HCT116 (cell line): ENCODE measurements around the gene CADM3. TPM values are rescaled to one million over a fixed set of nuclear protein-coding genes. Genes with fewer than 3 reads are reported as not detected.

Source experiments
- ATAC-seq: fragments of 200-7000 bp; cut with Tn5 transposase; 2 replicates; pipeline ENCODE4 v1.9.1; 2020; ENCODE audit warnings: mild to moderate bottlenecking, moderate library complexity
- BruUV-seq: library from RNA; stranded (reverse); fragments of 400-500 nt; replicated peaks from 2 replicates; lab custom pipeline; 2021; lab: Mats Ljungman, UMichigan
- CTCF ChIA-PET: fragments of 300-600 bp; sonication (Branson Sonifier 250); formaldehyde crosslinking; loops from one replicate; lab custom pipeline; 2021; ENCODE audit warnings: antibody characterized with exemption; lab: Charles Lee
- POLR2A ChIA-PET: fragments of 300-600, 350-600 bp; sonication (Branson Sonifier 250); formaldehyde crosslinking; loops from one replicate; lab custom pipeline; 2021; ENCODE audit warnings: antibody characterized with exemption; lab: Charles Lee
- RAD21 ChIA-PET, 2 experiments: fragments of 300-600 bp; sonication (Branson Sonifier 250); formaldehyde crosslinking; loops; one replicate each; lab custom pipeline; 2023; ENCODE audit warnings: low total read pairs in 2 of 2; ENCODE audit not compliant: uncharacterized antibody in 2 of 2, unreplicated experiment in 2 of 2, low non-redundant PET in 1 of 2; lab: Charles Lee
- DNase-seq: peaks from one replicate; pipeline ENCODE4 v3.0.0-alpha.2; 2010; ENCODE audit warnings: low read depth, low spot score
- H2AFZ ChIP-seq: fragments of 200-600 bp; shearing (Covaris generic), sonication (generic); 2 replicates; pipeline ENCODE4 v1.6.1; 2017; ENCODE audit warnings: low read depth, mixed run types, mixed read lengths, antibody characterized with exemption, low read length; ENCODE audit not compliant: poor library complexity, severe bottlenecking
- H3K27ac ChIP-seq: 2 replicates; pipeline ENCODE4 v1.5.1; 2012; ENCODE audit warnings: low read depth, low read length
- H3K27me3 ChIP-seq: fragments of 200-600 bp; sonication (generic); 2 replicates; pipeline ENCODE4 v1.6.1; 2016; ENCODE audit warnings: mixed run types, low read length, mixed read lengths; ENCODE audit not compliant: insufficient read depth
- H3K36me3 ChIP-seq, 2 experiments: fragments of 200-500 bp in 1 of 2; fragments of 200-600 bp in 1 of 2; sonication (Bioruptor generic) in 1 of 2; sonication (generic) in 1 of 2; 2 replicates each; pipeline versions ENCODE4 v1.5.1 to v1.6.1; 2014 to 2016; ENCODE audit warnings: low read length in 2 of 2, inconsistent platforms in 1 of 2, mixed read lengths in 1 of 2, mixed run types in 1 of 2; ENCODE audit not compliant: insufficient read depth in 2 of 2, control insufficient read depth in 1 of 2
- H3K4me1 ChIP-seq, 2 experiments: fragments of 200-600 bp in 1 of 2; sonication (generic) in 1 of 2; 2 replicates each; pipeline versions ENCODE4 v1.5.1 to v1.6.1; 2012 to 2017; ENCODE audit warnings: low read length in 2 of 2, inconsistent platforms in 1 of 2, mild to moderate bottlenecking in 1 of 2, mixed read lengths in 1 of 2, mixed run types in 1 of 2, moderate library complexity in 1 of 2; ENCODE audit not compliant: insufficient read depth in 2 of 2, control insufficient read depth in 1 of 2
- H3K4me2 ChIP-seq: fragments of 200-600 bp; sonication (generic); 2 replicates; pipeline ENCODE4 v1.6.1; 2017; ENCODE audit warnings: mixed run types, low read length, mixed read lengths
- H3K4me3 ChIP-seq, 2 experiments: fragments of 200-600 bp in 1 of 2; sonication (generic) in 1 of 2; replicated peaks in 1 of 2; 2 replicates each; pipeline ENCODE4 v1.5.1; 2011 to 2016; ENCODE audit warnings: low read length in 2 of 2, control low read depth in 1 of 2, low read depth in 1 of 2, mild to moderate bottlenecking in 1 of 2, mixed read lengths in 1 of 2, mixed run types in 1 of 2
- H3K79me2 ChIP-seq: fragments of 200-600 bp; sonication (generic); 2 replicates; pipeline ENCODE4 v1.6.1; 2017; ENCODE audit warnings: mild to moderate bottlenecking, mixed run types, low read length, moderate library complexity, mixed read lengths; ENCODE audit not compliant: insufficient read depth
- H3K9ac ChIP-seq: fragments of 200-600 bp; sonication (generic); 2 replicates; pipeline ENCODE4 v1.6.1; 2016; ENCODE audit warnings: low read length, mixed read lengths
- H3K9me2 ChIP-seq: fragments of 200-600 bp; sonication (generic), shearing (Covaris generic); 2 replicates; pipeline ENCODE4 v1.6.1; 2017; ENCODE audit warnings: mixed run types, mild to moderate bottlenecking, moderate library complexity; ENCODE audit not compliant: insufficient read depth
- H3K9me3 ChIP-seq, 2 experiments: fragments of 200-500 bp in 1 of 2; fragments of 200-600 bp in 1 of 2; sonication (Bioruptor generic) in 1 of 2; sonication (generic) in 1 of 2; 2 replicates each; pipeline ENCODE4 v1.6.1; 2014 to 2017; ENCODE audit warnings: low read length in 2 of 2, mixed read lengths in 2 of 2, inconsistent platforms in 1 of 2, low read depth in 1 of 2, mild to moderate bottlenecking in 1 of 2, mixed run types in 1 of 2, moderate library complexity in 1 of 2; ENCODE audit not compliant: control insufficient read depth in 1 of 2, insufficient read depth in 1 of 2
- H4K20me1 ChIP-seq: fragments of 200-600 bp; sonication (generic), shearing (Covaris generic); 2 replicates; pipeline ENCODE4 v1.6.1; 2017; ENCODE audit warnings: mixed run types, mild to moderate bottlenecking, moderate library complexity; ENCODE audit not compliant: insufficient read depth
- ATF3 ChIP-seq: IDR thresholded peaks from 2 replicates; pipeline ENCODE4 v1.6.1; 2012
- CBX3 ChIP-seq: IDR thresholded peaks from 2 replicates; pipeline ENCODE4 v1.6.1; 2012; ENCODE audit warnings: low read depth
- CEBPB ChIP-seq: IDR thresholded peaks from 2 replicates; pipeline ENCODE4 v1.6.1; 2012; ENCODE audit warnings: low read depth
- EGR1 ChIP-seq: IDR thresholded peaks from 2 replicates; pipeline ENCODE4 v1.6.1; 2012; ENCODE audit warnings: low read depth
- ELF1 ChIP-seq: IDR thresholded peaks from 2 replicates; pipeline ENCODE4 v1.6.1; 2012; ENCODE audit warnings: low read depth, borderline replicate concordance
- EZH2phosphoT487 ChIP-seq: fragments of 200-600 bp; IDR thresholded peaks from 2 replicates; pipeline ENCODE4 v1.6.1; 2018; ENCODE audit warnings: antibody characterized with exemption, borderline replicate concordance
- FOSL1 ChIP-seq: IDR thresholded peaks from 2 replicates; pipeline ENCODE4 v1.6.1; 2012; ENCODE audit warnings: low read depth
- MAX ChIP-seq: IDR thresholded peaks from 2 replicates; pipeline ENCODE4 v1.6.1; 2012
- POLR2A ChIP-seq: IDR thresholded peaks from 2 replicates; pipeline ENCODE4 v1.7.0; 2011; ENCODE audit warnings: borderline replicate concordance; ENCODE audit not compliant: insufficient read depth, insufficient read length; ENCODE audit errors: extremely low read depth
- RAD21 ChIP-seq: IDR thresholded peaks from 2 replicates; pipeline ENCODE4 v1.6.1; 2012; ENCODE audit warnings: low read depth, mild to moderate bottlenecking
- SIN3A ChIP-seq: IDR thresholded peaks from 2 replicates; pipeline ENCODE4 v1.6.1; 2012; ENCODE audit warnings: low read depth
- SP1 ChIP-seq: IDR thresholded peaks from 2 replicates; pipeline ENCODE4 v1.6.1; 2012; ENCODE audit warnings: low read depth
- TCF7L2 ChIP-seq: IDR thresholded peaks from 2 replicates; pipeline ENCODE4 v1.7.0; 2011; ENCODE audit warnings: borderline replicate concordance, inconsistent platforms; ENCODE audit not compliant: insufficient read depth, insufficient read length; ENCODE audit errors: extremely low read depth
- YY1 ChIP-seq: IDR thresholded peaks from 2 replicates; pipeline ENCODE4 v1.6.1; 2011; ENCODE audit warnings: low read length, low read depth, moderate library complexity, mild to moderate bottlenecking; ENCODE audit not compliant: insufficient replicate concordance; ENCODE audit errors: extremely low read depth
- ZBTB33 ChIP-seq: IDR thresholded peaks from 2 replicates; pipeline ENCODE4 v1.6.1; 2011; ENCODE audit warnings: mild to moderate bottlenecking, low read length, moderate library complexity; ENCODE audit not compliant: insufficient replicate concordance; ENCODE audit errors: extremely low read depth
- ZFX ChIP-seq: fragments of 450-650 bp; IDR thresholded peaks from 2 replicates; pipeline ENCODE4 v1.6.1; 2017
- ZNF274 ChIP-seq: fragments of 200-500 bp; sonication (Bioruptor generic); IDR thresholded peaks from 2 replicates; pipeline ENCODE4 v1.6.1; 2014; ENCODE audit warnings: mild to moderate bottlenecking, low read depth, low read length, inconsistent platforms
- intact Hi-C: fragments of 100-400 bp; cut with micrococcal nuclease; formaldehyde crosslinking; loops from 2 replicates; pipeline ENCODE4 v1.10.0; 2022
- total RNA-seq: library from RNA; stranded (reverse); gene quantifications from one replicate; pipeline ENCODE4 v1.2.1, GENCODE V29; 2021; ENCODE audit not compliant: unreplicated experiment
- TF ChIP-seq, protein P1 (sequence below), 3 experiments: fragments of 200-600 bp in 1 of 3; sonication (generic) in 1 of 3; IDR thresholded peaks in 2 of 3; conservative IDR thresholded peaks in 1 of 3; 2 replicates each; pipeline ENCODE4 v1.5.1; 2012 to 2017; ENCODE audit warnings: low read depth in 2 of 3, low read length in 2 of 3, antibody characterized with exemption in 1 of 3, borderline replicate concordance in 1 of 3, control low read depth in 1 of 3, mild to moderate bottlenecking in 1 of 3, mixed read lengths in 1 of 3, mixed run types in 1 of 3, moderate library complexity in 1 of 3; ENCODE audit not compliant: insufficient read depth in 1 of 3

Gene CADM3
- total RNA-seq, 1 experiment from 2014 or later: not detected

DNA sequence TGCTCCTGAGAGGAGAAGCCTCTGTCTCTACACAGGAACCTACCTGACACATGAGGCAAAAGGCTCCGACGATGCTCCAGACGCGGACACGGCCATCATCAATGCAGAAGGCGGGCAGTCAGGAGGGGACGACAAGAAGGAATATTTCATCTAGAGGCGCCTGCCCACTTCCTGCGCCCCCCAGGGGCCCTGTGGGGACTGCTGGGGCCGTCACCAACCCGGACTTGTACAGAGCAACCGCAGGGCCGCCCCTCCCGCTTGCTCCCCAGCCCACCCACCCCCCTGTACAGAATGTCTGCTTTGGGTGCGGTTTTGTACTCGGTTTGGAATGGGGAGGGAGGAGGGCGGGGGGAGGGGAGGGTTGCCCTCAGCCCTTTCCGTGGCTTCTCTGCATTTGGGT lies 29.4 kb downstream of the CADM3 start (continued):
- no peak for TF ChIP-seq ELF1
- no peak for TF ChIP-seq ATF3
- TF ChIP-seq YY1: no peak
- no peak for TF ChIP-seq CBX3
- TF ChIP-seq EGR1: no peak
- TF ChIP-seq RAD21: no peak

- no peak for DNase-seq
- Histone ChIP-seq H3K4me2 (no peak overlapping the region), H2AFZ (no peak overlapping the region), H3K9me2 (no peaks in the 10 kb centered on the region), H3K9ac (no peak overlapping the region), H4K20me1 (no peaks in the 10 kb centered on the region), H3K4me1 (no peaks in the 10 kb centered on the region), H3K9me3 (no peaks in the 10 kb centered on the region), H3K4me3 (no peak overlapping the region), H3K79me2 (no peaks in the 10 kb centered on the region), H3K36me3 (no peaks in the 10 kb centered on the region), H3K27me3 (peaks cover 28% of the 10 kb centered on the region), H3K27ac (no peak overlapping the region)
- ChIA-PET RAD21 (no interaction called here), CTCF (interaction anchor here (0.9 to 2.2 kb wide), 2 partner anchors 10 to 13 kb away, joined by 4 to 7 read pairs; no protein-coding TSS in a partner anchor), POLR2A (no interaction called here)
- intact Hi-C loops: no loop called here
- BruUV-seq: no TSS peak
- ATAC-seq: no peak
- no peak for TF ChIP-seq TCF7L2
- no peak for TF ChIP-seq ATF3
- TF ChIP-seq ZFX: no peak
- TF ChIP-seq EGR1: no peak
- TF ChIP-seq SIN3A: no peak
- TF ChIP-seq SP1: no peak
- TF ChIP-seq YY1: no peak
- no peak for TF ChIP-seq ZBTB33
- no peak for TF ChIP-seq ZNF274
- no peak for TF ChIP-seq POLR2A
- no peak for TF ChIP-seq RAD21
- TF ChIP-seq MAX: no peak
- TF ChIP-seq ELF1: no peak
- no peak for TF ChIP-seq EZH2phosphoT487
- TF ChIP-seq CEBPB: no peak
- TF ChIP-seq, protein P1, sequence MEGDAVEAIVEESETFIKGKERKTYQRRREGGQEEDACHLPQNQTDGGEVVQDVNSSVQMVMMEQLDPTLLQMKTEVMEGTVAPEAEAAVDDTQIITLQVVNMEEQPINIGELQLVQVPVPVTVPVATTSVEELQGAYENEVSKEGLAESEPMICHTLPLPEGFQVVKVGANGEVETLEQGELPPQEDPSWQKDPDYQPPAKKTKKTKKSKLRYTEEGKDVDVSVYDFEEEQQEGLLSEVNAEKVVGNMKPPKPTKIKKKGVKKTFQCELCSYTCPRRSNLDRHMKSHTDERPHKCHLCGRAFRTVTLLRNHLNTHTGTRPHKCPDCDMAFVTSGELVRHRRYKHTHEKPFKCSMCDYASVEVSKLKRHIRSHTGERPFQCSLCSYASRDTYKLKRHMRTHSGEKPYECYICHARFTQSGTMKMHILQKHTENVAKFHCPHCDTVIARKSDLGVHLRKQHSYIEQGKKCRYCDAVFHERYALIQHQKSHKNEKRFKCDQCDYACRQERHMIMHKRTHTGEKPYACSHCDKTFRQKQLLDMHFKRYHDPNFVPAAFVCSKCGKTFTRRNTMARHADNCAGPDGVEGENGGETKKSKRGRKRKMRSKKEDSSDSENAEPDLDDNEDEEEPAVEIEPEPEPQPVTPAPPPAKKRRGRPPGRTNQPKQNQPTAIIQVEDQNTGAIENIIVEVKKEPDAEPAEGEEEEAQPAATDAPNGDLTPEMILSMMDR (IDR thresholded peaks at IDR 0.05 in 2 of 3, conservative IDR thresholded peaks at IDR 0.05 in 1 of 3; ENCODE audit: borderline replicate concordance in 1 of 3, insufficient read depth in 1 of 3, low read depth in 2 of 3, low read length in 2 of 3): no peak
- TF ChIP-seq CBX3: no peak
- TF ChIP-seq FOSL1: no peak
- TF ChIP-seq, all 23 proteins: peak for 0
Observed at GRCh38 chr1:159201642-159202041, 30.2 kb downstream of the CADM3 start.
